NB4 (cell line): ENCODE results near the gene MAT2B.

ENCODE experiments used
- CTCF ChIP-seq: IDR thresholded peaks from one replicate; pipeline ENCODE4 v1.5.1; 2012; ENCODE audit warnings: low read depth, low read length
- POLR2A ChIP-seq: IDR thresholded peaks from 2 replicates; pipeline ENCODE4 v1.6.1; 2011; ENCODE audit warnings: mild to moderate bottlenecking; ENCODE audit not compliant: insufficient read length; ENCODE audit errors: extremely low read depth

DNA sequence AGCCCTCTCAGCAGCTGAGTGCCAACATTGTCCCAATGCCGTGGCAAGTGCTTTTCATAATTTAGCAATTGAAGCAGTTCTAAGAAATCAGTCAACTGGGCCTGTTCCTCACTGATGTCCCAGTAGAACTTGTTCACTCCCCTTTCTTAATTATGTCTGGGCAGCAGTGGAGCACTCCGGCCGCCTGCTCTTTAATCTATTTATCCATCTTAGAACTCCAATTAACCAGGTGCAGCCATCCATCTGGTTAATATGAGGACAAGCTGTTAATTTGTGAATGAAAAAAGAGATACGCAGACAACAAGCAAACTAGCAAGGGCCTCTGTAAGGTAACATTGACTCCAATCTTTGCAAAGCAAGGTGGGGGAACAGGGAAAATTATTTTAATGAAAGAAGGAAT lies 39.4 kb downstream of the MAT2B start:
- TF ChIP-seq CTCF (no peak), POLR2A (no peak)
